Astrocyte of the cerebellum (primary cell): ENCODE measurements around the gene OTOP3.

ENCODE experiments used
- DNase-seq: peaks from one replicate; pipeline ENCODE4 v3.0.0-alpha.2; 2011; ENCODE audit warnings: low read depth
- H3K4me3 ChIP-seq: 2 replicates; pipeline ENCODE4 v1.5.1; 2011; ENCODE audit warnings: mild to moderate bottlenecking, low read depth, low read length, moderate library complexity
- CTCF ChIP-seq: IDR thresholded peaks from 2 replicates; pipeline ENCODE4 v1.5.1; 2012; ENCODE audit warnings: low read length, low read depth, moderate library complexity, mild to moderate bottlenecking; ENCODE audit errors: missing control alignments
- in situ Hi-C: cut with HindIII; loops from 2 replicates; pipeline ENCODE4 v1.10.0; 2017; ENCODE audit warnings: low sequenced_read_pairs

Gene OTOP3

GRCh38 chr17:74986206-74986576 is 50.5 kb downstream of the OTOP3 start:
- DNase-seq = no peak
- in situ Hi-C loops = no loop called here
- no peak for TF ChIP-seq CTCF
- H3K4me3 ChIP-seq = no peak overlapping the region

GRCh38 chr17:74987418-74987908 is 51.8 kb downstream of the OTOP3 start, which contains the start of gene CDR2L:
Gene CDR2L (plus strand): TSS chr17:74987632. CDS start chr17:74988044, 412 bp downstream.
- peak within 1 kb of the TSS; percentile 68 for H3K4me3 ChIP-seq
- peak; percentile 82 for DNase-seq
- TF ChIP-seq CTCF = no peak
- in situ Hi-C loops = no loop called here

GRCh38 chr17:74987909-74988711 is 52.4 kb downstream of the OTOP3 start:
- TF ChIP-seq CTCF = peak; percentile 45
- in situ Hi-C loops = no loop called here
- H3K4me3 ChIP-seq = peak overlapping the region; percentile 68
- peak; percentile 15 for DNase-seq

- in situ Hi-C loops = no loop called here
Measured at GRCh38 chr17:74990581-74991105, 54.9 kb downstream of the OTOP3 start.

GRCh38 chr17:74992223-74992622 is 56.5 kb downstream of the OTOP3 start:
- H3K4me3 ChIP-seq = no peak overlapping the region
- TF ChIP-seq CTCF = no peak
- DNase-seq = no peak
- in situ Hi-C loops = no loop called here

More at GRCh38 chr17:74990581-74991105, 54.9 kb downstream of the OTOP3 start:
- H3K4me3 ChIP-seq = no peak overlapping the region
- DNase-seq = no peak
- no peak for TF ChIP-seq CTCF

- H3K4me3 ChIP-seq = no peak overlapping the region
- no peak for DNase-seq
- TF ChIP-seq CTCF = no peak
- in situ Hi-C loops = no loop called here
Measured at GRCh38 chr17:74994440-74994839, 58.7 kb downstream of the OTOP3 start.
